LNCAP (cell line): ENCODE measurements around the gene FOXA2.

Source experiments
- TF ChIP-seq, protein P1 (sequence below): fragments of 450-650 bp; IDR thresholded peaks from 2 replicates; pipeline ENCODE4 v1.5.1; 2017; ENCODE audit warnings: mild to moderate bottlenecking

FOXA2 gene

GRCh38 chr20:22572023-22572422, 12.3 kb downstream of the FOXA2 start:
- TF ChIP-seq, protein P1, sequence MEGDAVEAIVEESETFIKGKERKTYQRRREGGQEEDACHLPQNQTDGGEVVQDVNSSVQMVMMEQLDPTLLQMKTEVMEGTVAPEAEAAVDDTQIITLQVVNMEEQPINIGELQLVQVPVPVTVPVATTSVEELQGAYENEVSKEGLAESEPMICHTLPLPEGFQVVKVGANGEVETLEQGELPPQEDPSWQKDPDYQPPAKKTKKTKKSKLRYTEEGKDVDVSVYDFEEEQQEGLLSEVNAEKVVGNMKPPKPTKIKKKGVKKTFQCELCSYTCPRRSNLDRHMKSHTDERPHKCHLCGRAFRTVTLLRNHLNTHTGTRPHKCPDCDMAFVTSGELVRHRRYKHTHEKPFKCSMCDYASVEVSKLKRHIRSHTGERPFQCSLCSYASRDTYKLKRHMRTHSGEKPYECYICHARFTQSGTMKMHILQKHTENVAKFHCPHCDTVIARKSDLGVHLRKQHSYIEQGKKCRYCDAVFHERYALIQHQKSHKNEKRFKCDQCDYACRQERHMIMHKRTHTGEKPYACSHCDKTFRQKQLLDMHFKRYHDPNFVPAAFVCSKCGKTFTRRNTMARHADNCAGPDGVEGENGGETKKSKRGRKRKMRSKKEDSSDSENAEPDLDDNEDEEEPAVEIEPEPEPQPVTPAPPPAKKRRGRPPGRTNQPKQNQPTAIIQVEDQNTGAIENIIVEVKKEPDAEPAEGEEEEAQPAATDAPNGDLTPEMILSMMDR: no peak

DNA sequence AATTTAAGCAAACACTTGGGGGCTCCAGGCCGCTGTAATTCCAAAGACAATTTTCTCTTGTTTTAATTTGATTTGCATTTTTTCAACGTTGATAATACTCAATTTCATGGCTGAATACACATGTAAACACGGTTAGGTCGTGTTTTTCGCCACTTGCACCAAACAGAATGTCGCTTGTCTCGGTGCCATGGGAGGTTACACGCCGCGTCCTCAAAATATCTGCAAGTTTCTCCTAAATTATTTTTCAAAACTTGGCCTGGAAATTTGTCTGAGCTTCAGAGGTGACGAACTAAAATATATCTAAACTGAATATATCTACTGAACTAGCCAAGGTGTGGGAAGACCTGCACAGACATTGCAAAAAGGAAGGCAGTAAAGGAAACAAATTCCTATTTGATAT, 15.0 kb downstream of the FOXA2 start:
- TF ChIP-seq, protein P1: no peak

DNA sequence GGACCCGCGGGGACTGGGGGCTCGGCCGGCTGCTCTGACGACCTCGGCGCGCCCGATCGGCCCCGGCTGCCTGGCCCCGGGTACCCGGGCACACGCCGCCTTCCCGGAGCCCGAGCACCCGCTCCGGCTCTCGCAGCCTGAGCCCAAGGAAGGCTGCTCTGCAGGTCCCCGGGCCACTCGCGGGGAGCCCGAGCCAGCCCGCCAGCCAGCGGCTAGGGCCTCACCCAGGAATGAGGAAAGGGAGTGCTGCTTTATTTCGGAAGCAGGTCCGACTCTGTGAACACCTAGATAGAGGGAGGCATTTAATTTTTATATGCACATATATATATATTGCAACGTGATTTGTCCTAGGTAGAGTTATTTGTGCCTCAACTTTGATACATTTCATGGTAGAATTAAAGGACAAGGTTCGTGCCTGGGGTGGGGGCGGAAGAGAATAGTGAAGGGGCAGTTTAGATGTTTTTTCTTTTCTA, 15.5 kb downstream of the FOXA2 start:
- TF ChIP-seq, protein P1: no peak

GRCh38 chr20:22567944-22568871, 16.2 kb downstream of the FOXA2 start:
- TF ChIP-seq, protein P1: no peak

DNA sequence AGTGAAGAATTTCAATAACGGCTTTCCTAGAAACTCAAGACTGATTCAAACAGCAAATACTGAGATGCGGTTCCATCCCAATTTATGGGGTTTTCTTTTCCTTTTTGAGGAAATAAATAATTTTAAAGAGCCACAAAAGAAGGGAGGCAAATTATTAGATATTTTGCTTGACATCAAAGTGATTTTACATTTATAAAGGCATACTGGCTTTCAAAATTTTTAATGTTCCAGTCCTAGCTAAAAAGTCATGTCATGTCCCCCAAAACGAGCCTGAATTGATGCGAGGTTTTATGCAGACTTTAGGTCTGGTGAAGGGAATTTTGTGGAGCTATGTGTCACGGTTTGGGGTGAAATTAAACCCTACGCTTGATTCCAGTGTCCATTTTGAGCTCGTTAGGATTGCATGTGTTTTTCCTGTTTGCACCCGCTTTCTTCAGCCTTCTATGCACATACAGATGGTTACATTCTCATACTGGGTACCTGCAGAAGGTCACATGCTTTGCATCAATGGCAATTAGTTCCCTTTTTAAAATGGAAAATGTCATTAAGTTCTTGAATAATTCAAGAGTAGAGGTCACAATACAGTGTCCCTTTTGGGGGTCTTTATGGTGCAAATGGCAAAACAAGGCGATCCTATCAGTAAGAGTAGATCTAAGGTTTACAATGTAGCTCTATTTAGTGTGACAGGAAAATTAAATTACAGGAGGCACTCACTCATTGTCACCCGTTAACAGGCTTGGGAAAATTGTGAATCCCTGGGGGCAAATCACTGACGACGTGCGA, 17.3 kb downstream of the FOXA2 start:
- TF ChIP-seq, protein P1: no peak

- TF ChIP-seq, protein P1: no peak
Measured at GRCh38 chr20:22563062-22563965, 21.1 kb downstream of the FOXA2 start.

- TF ChIP-seq, protein P1: no peak
Measured at GRCh38 chr20:22562620-22563019, 21.8 kb downstream of the FOXA2 start.
